Fibroblast of lung (primary cell): ENCODE measurements around the gene DLGAP1. TPM values are rescaled to one million over a fixed set of nuclear protein-coding genes. Genes with fewer than 3 reads are reported as not detected.

Experiments
- DNase-seq, 2 donors: peaks; one replicate each; pipeline versions ENCODE4 v3.0.0 to v3.0.0-alpha.2; 2010; ENCODE audit warnings: low read depth in 2 of 2
- H2AFZ ChIP-seq: 2 replicates; pipeline ENCODE4 v1.5.1; 2012; ENCODE audit warnings: low read length, control low read depth, inconsistent platforms
- H3K27ac ChIP-seq: 2 replicates; pipeline ENCODE4 v1.5.1; 2011; ENCODE audit warnings: low read length, control low read depth; ENCODE audit not compliant: insufficient read depth
- H3K27me3 ChIP-seq: 2 replicates; pipeline ENCODE4 v1.5.1; 2011; ENCODE audit warnings: mild to moderate bottlenecking, low read length; ENCODE audit not compliant: control insufficient read depth, insufficient read depth
- H3K36me3 ChIP-seq: 2 replicates; pipeline ENCODE4 v1.5.1; 2011; ENCODE audit warnings: low read length; ENCODE audit not compliant: control insufficient read depth, insufficient read depth
- H3K4me1 ChIP-seq: 2 replicates; pipeline ENCODE4 v1.5.1; 2011; ENCODE audit warnings: low read length; ENCODE audit not compliant: control insufficient read depth, insufficient read depth; ENCODE audit errors: extremely low read depth
- H3K4me2 ChIP-seq: 2 replicates; pipeline ENCODE4 v1.5.1; 2011; ENCODE audit warnings: low read length, control low read depth; ENCODE audit not compliant: insufficient read depth; ENCODE audit errors: extremely low read depth
- H3K4me3 ChIP-seq, 4 experiments: fragments of 200-600 bp in 1 of 4; sonication (generic) in 1 of 4; replicated peaks in 1 of 4; 2 replicates each; pipeline ENCODE4 v1.5.1; 2011 to 2016; ENCODE audit warnings: low read length in 4 of 4, low read depth in 3 of 4, mild to moderate bottlenecking in 3 of 4, control low read depth in 2 of 4, inconsistent platforms in 1 of 4, mixed read lengths in 1 of 4; ENCODE audit not compliant: insufficient read depth in 1 of 4; ENCODE audit errors: control extremely low read depth in 1 of 4
- H3K79me2 ChIP-seq: 2 replicates; pipeline ENCODE4 v1.5.1; 2012; ENCODE audit warnings: mild to moderate bottlenecking, low read length, inconsistent platforms; ENCODE audit not compliant: control insufficient read depth, insufficient read depth
- H3K9ac ChIP-seq: 2 replicates; pipeline ENCODE4 v1.5.1; 2011; ENCODE audit warnings: mild to moderate bottlenecking, low read length, control low read depth; ENCODE audit not compliant: insufficient read depth
- H3K9me3 ChIP-seq: 2 replicates; pipeline ENCODE4 v1.5.1; 2012; ENCODE audit warnings: low read depth, low read length; ENCODE audit not compliant: control insufficient read depth, insufficient read depth
- H4K20me1 ChIP-seq: 2 replicates; pipeline ENCODE4 v1.5.1; 2011; ENCODE audit warnings: low read length; ENCODE audit not compliant: control insufficient read depth, insufficient read depth; ENCODE audit errors: extremely low read depth
- CTCF ChIP-seq, 2 donors: IDR thresholded peaks in 1 of 2; conservative IDR thresholded peaks in 1 of 2; 1 replicate in 1 of 2; 2 replicates in 1 of 2; pipeline ENCODE4 v1.5.1; 2011 to 2012; ENCODE audit warnings: low read length in 2 of 2, control low read depth in 1 of 2, inconsistent platforms in 1 of 2, low read depth in 1 of 2, mild to moderate bottlenecking in 1 of 2
- EZH2 ChIP-seq: IDR thresholded peaks from 2 replicates; pipeline ENCODE4 v1.5.1; 2012; ENCODE audit warnings: low read length, control low read depth, mild to moderate bottlenecking; ENCODE audit errors: missing control alignments
- polyA plus RNA-seq, 2 donors: library from polyadenylated mRNA; depleted of rRNA in 1 of 2; stranded (reverse) in 1 of 2; unstranded in 1 of 2; fragments of >200 nt; gene quantifications; 2 replicates each; pipeline ENCODE4 v1.2.1, GENCODE V29; 2011 to 2012; ENCODE audit warnings: missing spikeins in 1 of 2
- total RNA-seq: library from RNA; depleted of rRNA; stranded (reverse); fragments of >200 nt; gene quantifications from 2 replicates; pipeline ENCODE4 v1.2.1, GENCODE V29; 2014

DLGAP1 gene
- total and polyA plus RNA-seq, 2 donors (not counting 1 experiment from before 2014, with no cell fraction given) = 0.16 to 0.17 TPM

GRCh38 chr18:3649135-3649632 is 805.9 kb downstream of the DLGAP1 start:
- Histone ChIP-seq H3K4me2 (peak overlapping the region; percentile 73), H3K9me3 (no peaks in the 10 kb centered on the region)

GRCh38 chr18:3648641-3649040 is 806.5 kb downstream of the DLGAP1 start:
- Histone ChIP-seq H3K4me3 (no peak overlapping the region), H2AFZ (peak overlapping the region; percentile 26), H3K9me3 (no peaks in the 10 kb centered on the region), H3K9ac (no peak overlapping the region), H3K4me2 (no peak overlapping the region), H3K4me1 (peaks cover 17% of the 10 kb centered on the region), H3K27ac (no peak overlapping the region), H4K20me1 (no peaks in the 10 kb centered on the region), H3K27me3 (no peaks in the 10 kb centered on the region), H3K36me3 (no peaks in the 10 kb centered on the region), H3K79me2 (no peaks in the 10 kb centered on the region)
- peak in 1 of 2 donors; percentile 23 for DNase-seq
- TF ChIP-seq CTCF (conservative IDR thresholded peaks at IDR 0.05 in 1 of 2, IDR thresholded peaks at IDR 0.05 in 1 of 2; ENCODE audit: low read depth in 1 of 2, low read length in 2 of 2) (no peak), EZH2 (no peak)

More at GRCh38 chr18:3649135-3649632, 805.9 kb downstream of the DLGAP1 start:
- Histone ChIP-seq H3K4me1 (peaks cover 19% of the 10 kb centered on the region), H3K36me3 (no peaks in the 10 kb centered on the region), H3K79me2 (no peaks in the 10 kb centered on the region), H2AFZ (peak overlapping the region; percentile 55), H4K20me1 (no peaks in the 10 kb centered on the region), H3K27ac (peak overlapping the region; percentile 84), H3K27me3 (no peaks in the 10 kb centered on the region), H3K9ac (no peak overlapping the region), H3K4me3 (peak overlapping the region in 1 of 4 experiments; percentile 30)
- TF ChIP-seq EZH2 (no peak), CTCF (conservative IDR thresholded peaks at IDR 0.05 in 1 of 2, IDR thresholded peaks at IDR 0.05 in 1 of 2; ENCODE audit: low read depth in 1 of 2, low read length in 2 of 2) (no peak)
- peak in 1 of 2 donors; percentile 36 for DNase-seq

GRCh38 chr18:3648200-3648599 is 806.9 kb downstream of the DLGAP1 start:
- no peak for DNase-seq
- TF ChIP-seq CTCF (conservative IDR thresholded peaks at IDR 0.05 in 1 of 2, IDR thresholded peaks at IDR 0.05 in 1 of 2; ENCODE audit: low read depth in 1 of 2, low read length in 2 of 2) (no peak), EZH2 (no peak)
- H3K79me2 ChIP-seq = no peaks in the 10 kb centered on the region
- H3K27me3 ChIP-seq = no peaks in the 10 kb centered on the region
- no peak overlapping the region for H3K4me2 ChIP-seq
- H3K4me1 ChIP-seq = peaks cover 13% of the 10 kb centered on the region
- no peaks in the 10 kb centered on the region for H4K20me1 ChIP-seq
- H2AFZ ChIP-seq = no peak overlapping the region
- no peak overlapping the region for H3K27ac ChIP-seq
- no peak overlapping the region for H3K9ac ChIP-seq
- no peaks in the 10 kb centered on the region for H3K36me3 ChIP-seq
- H3K4me3 ChIP-seq = no peak overlapping the region
- H3K9me3 ChIP-seq = no peaks in the 10 kb centered on the region
